ENCODE data around the gene AJAP1. TPM values are rescaled to one million over a fixed set of nuclear protein-coding genes. Genes with fewer than 3 reads are reported as not detected.

Gene AJAP1
- total and polyA plus RNA-seq, 2 of the 8 experiments (the other 6 are each of a cell fraction or from before 2014, with no cell fraction given): 1.9 to 6.2 TPM

- H2BK15ac ChIP-seq (ENCODE audit: low read length): no peak overlapping the region
- no peak overlapping the region for H4K8ac ChIP-seq (ENCODE audit: extremely low read depth, insufficient read depth, low read length)
- no peaks in the 10 kb centered on the region for H3K9me3 ChIP-seq (ENCODE audit: insufficient read depth in 2 of 2, low read depth in 1 of 2, low read length in 1 of 2)
- no peaks in the 10 kb centered on the region for H3K36me3 ChIP-seq (ENCODE audit: control insufficient read depth in 2 of 4, insufficient read depth in 4 of 4, low read length in 3 of 4)
- no peak overlapping the region for H3K4me3 ChIP-seq (ENCODE audit: extremely low read depth in 1 of 4, insufficient read depth in 2 of 4, low read depth in 3 of 4, low read length in 4 of 4)
- DNase-seq (ENCODE audit: low read depth in 1 of 2, low spot score in 2 of 2) (no peak), FAIRE-seq (no peak)
- peaks cover 0 to 8% (median 2%) of the 10 kb centered on the region in 4 experiments; a peak in 4 of 7 replicates for H3K4me1 ChIP-seq (replicated peaks in 1 of 4; ENCODE audit: control insufficient read depth in 3 of 4, insufficient read depth in 4 of 4, low read length in 3 of 4)
- no peaks in the 10 kb centered on the region; the same call in 1 of the 2 replicates for H3K23me2 ChIP-seq (ENCODE audit: low read depth, low read length)
- 83% methylated on average over 12 of the region's 12 CpGs; no CpG with 5 or more reads in 1 of the 2 experiments for WGBS, 2 experiments (ENCODE audit: extremely low coverage in 1 of 2, insufficient coverage in 1 of 2, insufficient read length in 1 of 2, insufficient replicate concordance in 2 of 2, low coverage in 1 of 2, low lambda C conversion rate in 2 of 2, missing lambda C conversion rate in 1 of 2)
- H3K27me3 ChIP-seq (replicated peaks in 1 of 4; ENCODE audit: control insufficient read depth in 3 of 4, extremely low read depth in 1 of 4, insufficient read depth in 3 of 4, low read length in 3 of 4): no peaks in the 10 kb centered on the region
- H3K9ac ChIP-seq (replicated peaks in 1 of 4; ENCODE audit: extremely low read depth in 1 of 4, low read depth in 3 of 4, low read length in 3 of 4): no peak overlapping the region
- H2BK12ac ChIP-seq (ENCODE audit: low read depth, low read length): no peak overlapping the region
- H3K56ac ChIP-seq (replicated peaks; ENCODE audit: insufficient read length, low read depth, low read length): no peak overlapping the region
- no peak overlapping the region for H2BK20ac ChIP-seq (ENCODE audit: low read length)
- no peak overlapping the region for H3K23ac ChIP-seq (ENCODE audit: insufficient read length)
- H3K27ac ChIP-seq (ENCODE audit: low read depth, low read length): no peak overlapping the region
- H2BK120ac ChIP-seq (replicated peaks; ENCODE audit: low read depth, low read length): no peak overlapping the region
- no peaks in the 10 kb centered on the region for H3K79me1 ChIP-seq (ENCODE audit: low read depth, low read length)
- H4K5ac ChIP-seq (ENCODE audit: insufficient read length, low read depth, low read length): no peak overlapping the region
- no peak overlapping the region for H3K14ac ChIP-seq (ENCODE audit: insufficient read length)
- no peak overlapping the region for H2AK5ac ChIP-seq (ENCODE audit: low read depth, low read length)
- H3K4me2 ChIP-seq (ENCODE audit: insufficient read depth in 1 of 2, low read depth in 2 of 2, low read length in 2 of 2): no peak overlapping the region
- H3K79me2 ChIP-seq (ENCODE audit: control insufficient read depth in 1 of 2, insufficient read depth in 2 of 2, low read length in 2 of 2): no peaks in the 10 kb centered on the region
- no peak overlapping the region for H3K18ac ChIP-seq (ENCODE audit: extremely low read depth, low read length)
- no peak overlapping the region for H3K4ac ChIP-seq (replicated peaks; ENCODE audit: insufficient read length, low read depth, low read length)
- POLR2A ChIA-PET (ENCODE audit: partially characterized antibody): no interaction called here
- H2BK5ac ChIP-seq (ENCODE audit: low read depth, low read length): no peak overlapping the region
- no peaks in the 10 kb centered on the region for H4K20me1 ChIP-seq (replicated peaks in 1 of 2; ENCODE audit: control insufficient read depth in 1 of 2, insufficient read depth in 2 of 2, low read length in 2 of 2)
- H4K91ac ChIP-seq (replicated peaks; ENCODE audit: insufficient read length, low read length): no peak overlapping the region
- H2AFZ ChIP-seq (ENCODE audit: low read length): no peak overlapping the region
- CTCF ChIA-PET (ENCODE audit: partially characterized antibody): interaction anchor here (0.6 to 0.8 kb wide), 2 partner anchors 17 to 624 kb away, joined by 3 to 5 read pairs; no protein-coding TSS in a partner anchor
- TF ChIP-seq SRF (IDR thresholded peaks at IDR 0.05; ENCODE audit: low read depth, low read length) (no peak), SP1 (IDR thresholded peaks at IDR 0.05; ENCODE audit: low read depth, low read length) (no peak), USF2 (IDR thresholded peaks at IDR 0.05; ENCODE audit: low read length) (no peak), SIX5 (IDR thresholded peaks at IDR 0.05; ENCODE audit: low read depth, low read length) (no peak), KDM5A (IDR thresholded peaks at IDR 0.05; ENCODE audit: low read length) (no peak), MAX (IDR thresholded peaks at IDR 0.05) (no peak), RAD21 (IDR thresholded peaks at IDR 0.05 in 1 of 2, conservative IDR thresholded peaks at IDR 0.05 in 1 of 2; ENCODE audit: low read depth in 2 of 2, low read length in 2 of 2) (no peak), NRF1 (IDR thresholded peaks at IDR 0.05; ENCODE audit: low read depth, low read length) (no peak), KDM1A (IDR thresholded peaks at IDR 0.05; ENCODE audit: borderline replicate concordance, low read length) (peak; percentile 12; the same call in 1 of the 2 replicates)
Observed at GRCh38 chr1:4634793-4635406, 19.5 kb upstream of the AJAP1 start.

Data from H1 (cell line).